Measurements from ENCODE around the gene ADAP1.

DNA sequence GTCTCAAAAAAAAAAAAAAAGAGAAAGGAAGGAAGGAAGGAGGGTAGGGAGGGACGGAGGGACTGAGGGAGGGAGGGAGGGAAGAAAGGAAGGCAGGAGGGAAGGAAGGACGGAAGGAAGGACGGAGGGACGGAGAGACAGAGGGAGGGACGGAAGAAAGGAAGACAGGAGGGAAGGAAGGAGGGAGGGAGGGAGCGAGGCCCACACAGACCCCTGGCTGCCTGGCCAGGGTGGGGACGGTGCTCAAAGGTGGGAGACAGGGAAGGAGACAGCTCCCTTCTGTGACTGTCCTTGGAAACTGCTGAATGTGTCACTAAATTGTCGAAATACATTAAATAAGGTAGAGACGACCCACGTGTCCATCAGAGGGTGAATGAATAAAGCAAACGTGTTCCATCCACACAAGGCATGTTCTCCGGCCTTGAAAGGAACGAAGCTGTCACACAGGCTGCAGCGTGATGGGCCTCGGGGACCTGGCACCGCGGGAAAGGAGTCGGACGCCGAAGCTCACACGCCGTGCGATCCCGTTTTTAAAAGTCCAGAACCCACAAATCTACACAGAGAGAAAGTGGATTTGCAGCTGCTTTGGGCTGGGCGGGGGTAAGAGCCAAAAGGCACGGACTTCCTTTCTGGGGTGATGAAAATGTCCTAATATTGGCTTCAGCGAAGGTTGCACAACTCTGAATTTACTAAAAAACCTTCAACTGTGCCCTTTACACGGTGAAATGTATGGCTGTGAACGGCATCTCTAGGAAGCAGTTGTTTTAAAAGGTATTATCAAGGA is 23.3 kb downstream of the ADAP1 start:
- no peak for TF ChIP-seq POLR2A (IDR thresholded peaks at IDR 0.05)
- TF ChIP-seq EP300 (IDR thresholded peaks at IDR 0.05): no peak
- no peak for TF ChIP-seq POLR2AphosphoS5 (IDR thresholded peaks at IDR 0.05)
- no peak for TF ChIP-seq CTCF (IDR thresholded peaks at IDR 0.05)

Data from gastroesophageal sphincter (tissue), 3 donors.